Transverse colon (tissue), 3 donors: ENCODE results near the gene AGFG1.

Experiments used
- CTCF ChIP-seq, 5 experiments: fragments of 200-600 bp in 3 of 5; fragments of 450-650 bp in 2 of 5; sonication (generic) in 3 of 5; IDR thresholded peaks; 1 replicate in 2 of 5; 2 replicates in 3 of 5; pipeline ENCODE4 v1.5.1; 2016 to 2017; ENCODE audit warnings: antibody characterized with exemption in 5 of 5, inconsistent platforms in 3 of 5, mild to moderate bottlenecking in 2 of 5, moderate library complexity in 1 of 5
- POLR2A ChIP-seq: fragments of 450-650 bp; IDR thresholded peaks from one replicate; pipeline ENCODE4 v1.6.1; 2016; ENCODE audit warnings: antibody characterized with exemption, mild to moderate bottlenecking, moderate library complexity

GRCh38 chr2:227568852-227569169 lies 96.9 kb downstream of the AGFG1 start:
- TF ChIP-seq POLR2A: no peak
- no peak for TF ChIP-seq CTCF (IDR thresholded peaks at IDR 0.05)
